Measurements from ENCODE around the gene THAP8.

The THAP8 gene

DNA sequence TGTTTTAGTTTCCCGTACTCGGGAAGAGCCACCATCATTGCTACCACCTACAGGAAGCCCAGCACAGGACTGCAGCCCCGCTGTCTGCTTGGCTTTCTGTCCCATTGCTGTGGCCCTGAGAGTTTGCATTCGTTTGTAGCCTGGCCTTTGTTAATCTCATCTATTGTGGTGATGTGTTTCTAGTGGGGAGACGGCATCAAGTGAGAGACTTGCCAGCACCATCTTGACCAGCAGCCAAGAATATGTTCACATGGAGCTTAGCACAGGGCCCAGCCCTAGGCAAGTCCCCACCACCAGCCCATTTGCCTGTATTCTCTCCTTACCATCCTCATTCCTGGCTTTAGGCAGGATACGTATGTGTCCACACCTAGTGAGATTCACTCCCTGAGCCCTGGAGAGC is 39.6 kb upstream of the THAP8 start:
- no peak for DNase-seq (ENCODE audit: low read depth)
- TF ChIP-seq, protein P1, sequence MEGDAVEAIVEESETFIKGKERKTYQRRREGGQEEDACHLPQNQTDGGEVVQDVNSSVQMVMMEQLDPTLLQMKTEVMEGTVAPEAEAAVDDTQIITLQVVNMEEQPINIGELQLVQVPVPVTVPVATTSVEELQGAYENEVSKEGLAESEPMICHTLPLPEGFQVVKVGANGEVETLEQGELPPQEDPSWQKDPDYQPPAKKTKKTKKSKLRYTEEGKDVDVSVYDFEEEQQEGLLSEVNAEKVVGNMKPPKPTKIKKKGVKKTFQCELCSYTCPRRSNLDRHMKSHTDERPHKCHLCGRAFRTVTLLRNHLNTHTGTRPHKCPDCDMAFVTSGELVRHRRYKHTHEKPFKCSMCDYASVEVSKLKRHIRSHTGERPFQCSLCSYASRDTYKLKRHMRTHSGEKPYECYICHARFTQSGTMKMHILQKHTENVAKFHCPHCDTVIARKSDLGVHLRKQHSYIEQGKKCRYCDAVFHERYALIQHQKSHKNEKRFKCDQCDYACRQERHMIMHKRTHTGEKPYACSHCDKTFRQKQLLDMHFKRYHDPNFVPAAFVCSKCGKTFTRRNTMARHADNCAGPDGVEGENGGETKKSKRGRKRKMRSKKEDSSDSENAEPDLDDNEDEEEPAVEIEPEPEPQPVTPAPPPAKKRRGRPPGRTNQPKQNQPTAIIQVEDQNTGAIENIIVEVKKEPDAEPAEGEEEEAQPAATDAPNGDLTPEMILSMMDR (conservative IDR thresholded peaks at IDR 0.05; ENCODE audit: control insufficient read depth, insufficient read depth, low read depth, low read length): no peak
- H3K4me3 ChIP-seq (ENCODE audit: control insufficient read depth, low read depth, low read length): no peak overlapping the region

DNA sequence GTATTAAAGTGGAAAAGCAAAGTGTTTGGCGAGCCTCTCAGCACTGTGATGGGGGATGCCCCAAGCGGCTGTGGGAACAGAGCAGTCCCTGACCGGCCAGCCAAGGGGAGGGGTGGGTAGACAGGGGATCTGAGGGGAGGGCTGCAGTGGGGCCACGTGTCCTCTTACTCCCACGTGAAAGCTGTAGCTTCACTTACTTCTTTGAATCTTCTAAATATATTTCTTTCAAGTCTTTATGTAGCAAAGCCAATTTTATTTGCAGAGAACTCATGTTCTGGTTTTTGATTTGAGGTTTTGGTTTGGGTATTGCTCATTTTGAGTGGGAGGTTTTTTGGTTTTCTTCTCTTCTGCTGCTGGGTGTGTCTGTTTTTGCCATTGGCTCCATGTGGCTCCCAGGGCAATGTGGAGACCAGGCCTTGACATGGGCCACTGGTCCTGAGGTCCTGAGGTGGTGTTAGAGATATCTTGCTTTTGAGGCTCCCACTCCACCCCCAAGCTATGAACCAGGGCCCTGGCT is 39.1 kb upstream of the THAP8 start:
- no peak overlapping the region for H3K4me3 ChIP-seq (ENCODE audit: control insufficient read depth, low read depth, low read length)
- DNase-seq (ENCODE audit: low read depth): peak; percentile 17
- TF ChIP-seq, protein P1 (conservative IDR thresholded peaks at IDR 0.05; ENCODE audit: control insufficient read depth, insufficient read depth, low read depth, low read length): no peak

DNA sequence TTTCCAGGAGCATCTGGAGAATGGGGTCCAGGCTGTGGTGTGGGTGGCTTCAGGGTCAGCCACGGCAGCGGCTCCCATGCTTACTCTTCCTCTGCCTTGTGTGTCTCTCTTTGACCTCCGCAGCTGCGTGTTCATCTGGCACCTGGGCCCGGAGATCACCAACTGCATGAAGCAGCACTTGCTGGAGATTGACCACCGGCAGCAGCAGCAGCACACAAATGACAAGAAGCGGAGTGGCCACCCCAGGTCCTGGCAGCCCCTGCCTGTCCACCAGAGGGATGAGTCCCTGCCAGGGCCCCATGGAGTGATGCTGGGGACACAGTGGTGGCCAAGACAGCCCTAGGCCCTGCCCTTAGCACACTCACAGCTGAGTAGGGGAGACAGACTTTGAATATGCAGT is 38.5 kb upstream of the THAP8 start:
- no peak for DNase-seq (ENCODE audit: low read depth)
- no peak overlapping the region for H3K4me3 ChIP-seq (ENCODE audit: control insufficient read depth, low read depth, low read length)
- TF ChIP-seq, protein P1 (conservative IDR thresholded peaks at IDR 0.05; ENCODE audit: control insufficient read depth, insufficient read depth, low read depth, low read length): no peak

DNA sequence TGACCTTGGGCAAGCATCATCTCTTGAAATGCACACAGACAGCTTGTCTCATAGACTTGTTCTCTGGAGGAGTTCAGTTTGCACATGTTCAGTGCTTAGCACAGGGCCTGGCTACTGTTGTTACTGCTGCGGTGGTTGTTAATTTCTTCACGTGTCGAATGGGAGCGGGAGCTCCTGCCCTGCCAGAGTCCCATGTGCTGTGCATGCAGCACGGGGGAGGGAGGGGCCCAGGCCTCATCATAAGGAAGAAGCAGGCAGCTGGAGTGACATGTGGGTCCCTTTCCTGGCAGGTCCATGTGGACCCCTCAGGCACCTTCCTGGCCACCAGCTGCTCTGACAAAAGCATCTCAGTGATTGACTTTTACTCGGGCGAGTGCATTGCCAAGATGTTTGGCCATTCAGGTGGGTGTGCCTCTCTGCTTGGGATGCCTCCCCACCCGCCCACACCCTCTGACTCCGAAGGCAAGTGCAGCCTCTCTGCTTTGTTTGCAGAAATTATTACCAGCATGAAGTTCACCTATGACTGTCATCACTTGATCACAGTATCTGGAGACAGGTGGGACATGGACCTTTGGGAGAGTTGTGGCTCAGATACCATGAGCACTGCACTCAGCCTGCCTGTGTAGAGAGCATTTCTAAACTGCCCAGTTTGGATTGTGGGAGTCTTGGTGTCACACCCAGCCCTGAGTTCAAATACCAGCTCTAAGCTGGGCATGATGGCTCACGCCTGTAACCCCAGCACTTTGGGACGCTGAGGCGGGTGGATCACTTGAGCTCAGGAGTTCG is 37.0 kb upstream of the THAP8 start:
- DNase-seq (ENCODE audit: low read depth): no peak
- H3K4me3 ChIP-seq (ENCODE audit: control insufficient read depth, low read depth, low read length): no peak overlapping the region
- TF ChIP-seq, protein P1 (conservative IDR thresholded peaks at IDR 0.05; ENCODE audit: control insufficient read depth, insufficient read depth, low read depth, low read length): no peak

DNA sequence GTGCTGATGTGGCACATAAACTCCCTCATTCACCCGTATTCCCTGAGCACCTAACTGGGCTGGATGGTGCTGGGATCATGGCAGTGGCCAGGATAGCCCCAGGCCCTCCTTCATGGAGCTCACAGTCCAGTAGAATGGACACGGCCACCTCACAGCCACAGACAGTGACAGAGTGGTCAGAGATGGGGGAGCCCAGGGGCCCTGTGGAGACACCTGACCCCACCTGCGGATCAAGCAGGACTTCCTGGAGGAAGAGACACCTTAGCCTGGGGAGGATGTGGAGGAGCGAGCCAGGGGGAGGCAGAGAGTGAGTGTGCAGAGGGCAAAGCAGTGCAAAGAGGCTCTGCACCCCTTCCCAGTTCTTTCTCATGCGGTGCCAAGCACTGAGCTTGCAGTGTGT is 35.8 kb upstream of the THAP8 start:
- no peak overlapping the region for H3K4me3 ChIP-seq (ENCODE audit: control insufficient read depth, low read depth, low read length)
- no peak for DNase-seq (ENCODE audit: low read depth)
- TF ChIP-seq, protein P1 (conservative IDR thresholded peaks at IDR 0.05; ENCODE audit: control insufficient read depth, insufficient read depth, low read depth, low read length): no peak

DNA sequence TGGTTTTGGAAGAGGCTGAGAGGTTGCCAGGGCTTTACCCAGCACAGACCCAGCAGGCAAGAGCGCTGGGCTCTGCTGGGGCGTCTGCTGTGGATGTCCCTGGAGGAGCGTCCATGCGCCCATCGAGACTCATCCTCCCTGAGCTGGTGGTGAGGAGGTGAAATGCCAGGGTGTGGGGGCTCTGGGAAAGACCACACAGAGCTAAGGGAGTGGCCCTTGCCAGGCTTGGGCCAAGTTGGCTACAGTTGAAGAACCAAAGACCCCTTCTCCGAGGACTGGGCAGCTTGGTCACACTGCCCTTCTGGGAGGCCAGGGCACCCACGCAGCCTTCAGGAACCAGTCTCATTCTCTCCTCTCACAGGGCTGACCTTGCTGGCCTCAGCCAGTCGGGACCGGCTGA is 32.2 kb upstream of the THAP8 start:
- no peak for DNase-seq (ENCODE audit: low read depth)
- TF ChIP-seq, protein P1 (conservative IDR thresholded peaks at IDR 0.05; ENCODE audit: control insufficient read depth, insufficient read depth, low read depth, low read length): no peak
- no peak overlapping the region for H3K4me3 ChIP-seq (ENCODE audit: control insufficient read depth, low read depth, low read length)

All from fibroblast of mammary gland (primary cell).